ENCODE results near the gene SIRT4. TPM values are rescaled to one million over a fixed set of nuclear protein-coding genes. Genes with fewer than 3 reads are reported as not detected.

The SIRT4 gene
- total RNA-seq, 1 experiment from 2014 or later, result 3.6 TPM

- BruUV-seq (replicated peaks), result no TSS peak
- Histone ChIP-seq H3K36me3 (ENCODE audit: low read depth) (no peaks in the 10 kb centered on the region), H3K4me3 (no peak overlapping the region; the same call in 1 of the 2 replicates), H3K9me3 (ENCODE audit: insufficient read depth, low read depth) (no peaks in the 10 kb centered on the region), H2AFZ (no peak overlapping the region), H3K27ac (no peak overlapping the region), H3K4me2 (peak overlapping the region; percentile 96), H3F3A (ENCODE audit: insufficient read depth, low read depth) (no peaks in the 10 kb centered on the region; the same call in 1 of the 2 replicates), H3K9me2 (ENCODE audit: insufficient read depth) (no peaks in the 10 kb centered on the region), H3K27me3 (ENCODE audit: insufficient read depth, low read depth) (no peaks in the 10 kb centered on the region), H3K79me2 (ENCODE audit: low read depth) (no peaks in the 10 kb centered on the region), H3K4me1 (replicated peaks; ENCODE audit: insufficient read depth) (no peaks in the 10 kb centered on the region), H4K20me1 (ENCODE audit: insufficient read depth) (no peaks in the 10 kb centered on the region)
- TF ChIP-seq EZH2 (IDR thresholded peaks at IDR 0.05; ENCODE audit: low read depth), result no peak
- TF ChIP-seq CTCF (conservative IDR thresholded peaks at IDR 0.05), result no peak
- ChIA-PET CTCF (no interaction called here), POLR2A (ENCODE audit: unreplicated experiment) (interaction anchor here (0.6 kb wide), 2 partner anchors 209 to 1472 kb away, joined by 3 read pairs; no protein-coding TSS in a partner anchor)
- intact Hi-C loops (cut with micrococcal nuclease; ENCODE audit: unreplicated experiment), result loop anchor here (2.0 kb wide), 3 partner anchors 258 to 390 kb away; no protein-coding TSS in a partner anchor
- no peak for DNase-seq
Observed at GRCh38 chr12:120324841-120325417, 22.8 kb downstream of the SIRT4 start.

GRCh38 chr12:120327593-120327992 lies 25.5 kb downstream of the SIRT4 start, which contains the start of gene PLA2G1B:
TSS of gene PLA2G1B (minus strand) at chr12:120327779. CDS start at chr12:120327753, 26 bp downstream.
- H3K4me1 ChIP-seq (replicated peaks; ENCODE audit: insufficient read depth), result no peaks in the 10 kb centered on the region
- no peaks in the 10 kb centered on the region for H3K9me3 ChIP-seq (ENCODE audit: insufficient read depth, low read depth)
- ChIA-PET POLR2A (ENCODE audit: unreplicated experiment) (interaction anchor here (0.6 kb wide), 1 partner anchor 275 kb away, joined by 4 read pairs; no protein-coding TSS in a partner anchor), CTCF (interaction anchor here (1.0 kb wide), 1 partner anchor 25 kb away, joined by 3 read pairs; the partner anchor contains the start of gene SIRT4)
- no peak within 1 kb of the TSS for H3K4me2 ChIP-seq
- no peak for DNase-seq
- H3K27me3 ChIP-seq (ENCODE audit: insufficient read depth, low read depth), result 0 out of 2 replicates have a peak, but pooled peaks cover 4% of the 10 kb centered on the region
- H3F3A ChIP-seq (ENCODE audit: insufficient read depth, low read depth), result no peaks in the 10 kb centered on the region; the same call in 1 of the 2 replicates
- intact Hi-C loops (cut with micrococcal nuclease; ENCODE audit: unreplicated experiment), result no loop called here
- H2AFZ ChIP-seq, result no peak within 1 kb of the TSS
- no peaks in the 10 kb centered on the region for H4K20me1 ChIP-seq (ENCODE audit: insufficient read depth)
- BruUV-seq (replicated peaks), result no TSS peak
- H3K4me3 ChIP-seq, result no peak within 1 kb of the TSS
- H3K27ac ChIP-seq, result no peak within 1 kb of the TSS
- H3K36me3 ChIP-seq (ENCODE audit: low read depth), result no peaks in the 10 kb centered on the region
- TF ChIP-seq EZH2 (IDR thresholded peaks at IDR 0.05; ENCODE audit: low read depth) (no peak), CTCF (conservative IDR thresholded peaks at IDR 0.05) (no peak)
- no peaks in the 10 kb centered on the region for H3K79me2 ChIP-seq (ENCODE audit: low read depth)
- no peaks in the 10 kb centered on the region for H3K9me2 ChIP-seq (ENCODE audit: insufficient read depth)

- no peaks in the 10 kb centered on the region for H3K9me2 ChIP-seq (ENCODE audit: insufficient read depth)
- no peaks in the 10 kb centered on the region for H3K36me3 ChIP-seq (ENCODE audit: low read depth)
- no peaks in the 10 kb centered on the region for H3K4me1 ChIP-seq (replicated peaks; ENCODE audit: insufficient read depth)
- no peaks in the 10 kb centered on the region for H3K9me3 ChIP-seq (ENCODE audit: insufficient read depth, low read depth)
- CTCF ChIA-PET, result no interaction called here
- POLR2A ChIA-PET (ENCODE audit: unreplicated experiment), result no interaction called here
- no TSS peak for BruUV-seq (replicated peaks)
- H4K20me1 ChIP-seq (ENCODE audit: insufficient read depth), result no peaks in the 10 kb centered on the region
- no peaks in the 10 kb centered on the region for H3K79me2 ChIP-seq (ENCODE audit: low read depth)
- intact Hi-C loops (cut with micrococcal nuclease; ENCODE audit: unreplicated experiment), result no loop called here
- H3K4me2 ChIP-seq, result no peak overlapping the region
- no peak overlapping the region for H3K4me3 ChIP-seq
- H3K27me3 ChIP-seq (ENCODE audit: insufficient read depth, low read depth), result 0 out of 2 replicates have a peak, but pooled peaks cover 4% of the 10 kb centered on the region
- no peak for TF ChIP-seq CTCF (conservative IDR thresholded peaks at IDR 0.05)
- TF ChIP-seq EZH2 (IDR thresholded peaks at IDR 0.05; ENCODE audit: low read depth), result no peak
- H3K27ac ChIP-seq, result no peak overlapping the region
- H2AFZ ChIP-seq, result no peak overlapping the region
- no peak for DNase-seq
- H3F3A ChIP-seq (ENCODE audit: insufficient read depth, low read depth), result no peaks in the 10 kb centered on the region; the same call in 1 of the 2 replicates
Observed at GRCh38 chr12:120328228-120328627, 26.1 kb downstream of the SIRT4 start.

Data from PC-9 (cell line).